HepG2 (cell line): ENCODE results near the gene LRP1B. TPM values are rescaled to one million over a fixed set of nuclear protein-coding genes. Genes with fewer than 3 reads are reported as not detected.
A peak's percentile ranks its signal among the peaks of the same experiment; 100 is the strongest.

Source experiments
- ATAC-seq: fragments of 200-7000 bp; cut with Tn5 transposase; 3 replicates; pipeline ENCODE4 v1.9.1; 2020; ENCODE audit warnings: mild to moderate bottlenecking, moderate library complexity
- BruUV-seq: library from RNA; stranded (reverse); fragments of 400-500 nt; replicated peaks from 2 replicates; lab custom pipeline; 2021; lab: Mats Ljungman, UMichigan
- CTCF ChIA-PET: fragments of 300-600 bp; formaldehyde crosslinking; extraction: SDS; loops from one replicate; lab custom pipeline; 2021; ENCODE audit warnings: low total read pairs, inconsistent platforms, low intra/inter-chr PET ratio; lab: Yijun Ruan, JAX
- POLR2A ChIA-PET: fragments of 350-600 bp; sonication (Branson Sonifier 250); formaldehyde crosslinking; loops from one replicate; lab custom pipeline; 2020; ENCODE audit warnings: antibody characterized with exemption, inconsistent platforms; lab: Yijun Ruan, JAX
- DNase-seq: peaks from one replicate; pipeline ENCODE4 v3.0.0-alpha.2; 2015; ENCODE audit warnings: low spot score
- FAIRE-seq: peaks from 3 replicates; lab custom pipeline; 2011; peaks lifted over from hg19 to GRCh38; lab: Jason Lieb, UNC
- H2AFZ ChIP-seq: one replicate; pipeline ENCODE4 v1.6.1; 2011; ENCODE audit warnings: low read length, inconsistent platforms
- H3K27ac ChIP-seq: fragments of 300-600 bp; 3 replicates; pipeline ENCODE4 v1.8.0; 2011; ENCODE audit warnings: mixed run types, mild to moderate bottlenecking, mixed read lengths, low read length, inconsistent platforms; ENCODE audit not compliant: insufficient read depth; ENCODE audit errors: extremely low read length
- H3K27me3 ChIP-seq, 2 experiments: fragments of 200-600 bp in 1 of 2; 2 replicates in 1 of 2; 3 replicates in 1 of 2; pipeline versions ENCODE4 v1.6.0 to v1.8.0; 2011; ENCODE audit warnings: low read length in 2 of 2, mild to moderate bottlenecking in 2 of 2, moderate library complexity in 2 of 2, inconsistent platforms in 1 of 2; ENCODE audit not compliant: insufficient read depth in 2 of 2, control insufficient read depth in 1 of 2
- H3K36me3 ChIP-seq, 2 experiments: fragments of 200-600 bp in 1 of 2; replicated peaks in 1 of 2; 2 replicates in 1 of 2; 3 replicates in 1 of 2; pipeline versions ENCODE4 v1.5.1 to v1.8.0; 2011; ENCODE audit warnings: low read length in 2 of 2, inconsistent platforms in 1 of 2; ENCODE audit not compliant: insufficient read depth in 2 of 2, control insufficient read depth in 1 of 2
- H3K4me1 ChIP-seq: 2 replicates; pipeline ENCODE4 v1.5.1; 2012; ENCODE audit warnings: low read length, inconsistent platforms; ENCODE audit not compliant: insufficient read depth
- H3K4me2 ChIP-seq: 2 replicates; pipeline ENCODE4 v1.6.0; 2011; ENCODE audit warnings: low read depth, low read length, inconsistent platforms
- H3K4me3 ChIP-seq, 3 experiments: fragments of 200-600 bp in 1 of 3; sonication (generic), shearing (Covaris generic) in 1 of 3; replicated peaks in 1 of 3; 2 replicates each; pipeline ENCODE4 v1.5.1; 2011 to 2016; ENCODE audit warnings: low read length in 3 of 3, inconsistent platforms in 2 of 3, low read depth in 2 of 3, mild to moderate bottlenecking in 2 of 3, control low read depth in 1 of 3, mixed read lengths in 1 of 3; ENCODE audit not compliant: insufficient read depth in 1 of 3
- H3K79me2 ChIP-seq: one replicate; pipeline ENCODE4 v1.6.1; 2011; ENCODE audit warnings: low read length, inconsistent platforms; ENCODE audit not compliant: insufficient read depth
- H3K9ac ChIP-seq: 2 replicates; pipeline ENCODE4 v1.6.0; 2011; ENCODE audit warnings: mild to moderate bottlenecking, low read depth, low read length, inconsistent platforms; ENCODE audit not compliant: insufficient read depth
- H3K9me3 ChIP-seq: 2 replicates; pipeline ENCODE4 v1.5.1; 2012; ENCODE audit warnings: mild to moderate bottlenecking, low read length
- H4K20me1 ChIP-seq: 2 replicates; pipeline ENCODE4 v1.6.0; 2011; ENCODE audit warnings: inconsistent platforms, mild to moderate bottlenecking, low read length, moderate library complexity; ENCODE audit not compliant: insufficient read depth
- CBX1 ChIP-seq: IDR thresholded peaks from one replicate; pipeline ENCODE4 v1.6.1; 2016; ENCODE audit warnings: antibody characterized with exemption, low read depth
- CBX5 ChIP-seq: sonication (generic); formaldehyde crosslinking; IDR thresholded peaks from 2 replicates; pipeline ENCODE4 v1.4.0; 2020; ENCODE audit warnings: missing genetic modification reagents, borderline replicate concordance
- GRHL1 ChIP-seq: sonication (generic); formaldehyde crosslinking; conservative IDR thresholded peaks from 2 replicates; pipeline ENCODE4 v1.8.0; 2022; ENCODE audit warnings: missing genetic modification reagents
- KDM5B ChIP-seq: sonication (generic); formaldehyde crosslinking; IDR thresholded peaks from 2 replicates; pipeline ENCODE4 v1.4.0; 2020; ENCODE audit warnings: missing genetic modification reagents, mild to moderate bottlenecking, borderline replicate concordance
- RAD51 ChIP-seq: fragments of 450-650 bp; IDR thresholded peaks from 2 replicates; pipeline ENCODE4 v1.6.1; 2016; ENCODE audit warnings: borderline replicate concordance
- TCF12 ChIP-seq, 2 experiments: fragments of 450-650 bp in 1 of 2; sonication (generic) in 1 of 2; formaldehyde crosslinking in 1 of 2; IDR thresholded peaks; 2 replicates each; pipeline versions ENCODE4 v1.6.1 to v1.8.0; 2017 to 2022; ENCODE audit warnings: antibody characterized with exemption in 1 of 2, mild to moderate bottlenecking in 1 of 2, missing genetic modification reagents in 1 of 2, moderate library complexity in 1 of 2
- TRAFD1 ChIP-seq: sonication (generic); formaldehyde crosslinking; IDR thresholded peaks from 2 replicates; pipeline ENCODE4 v1.5.1; 2020; ENCODE audit warnings: missing genetic modification reagents, mild to moderate bottlenecking, borderline replicate concordance
- USF2 ChIP-seq, 2 experiments: sonication (generic) in 1 of 2; formaldehyde crosslinking in 1 of 2; IDR thresholded peaks; 2 replicates each; pipeline versions ENCODE4 v1.5.1 to v1.6.1; 2011 to 2020; ENCODE audit warnings: borderline replicate concordance in 1 of 2, low read depth in 1 of 2, low read length in 1 of 2, mild to moderate bottlenecking in 1 of 2, missing genetic modification reagents in 1 of 2, moderate library complexity in 1 of 2
- YY1 ChIP-seq: IDR thresholded peaks from 2 replicates; pipeline ENCODE4 v1.6.1; 2011; ENCODE audit warnings: low read length, low read depth, moderate library complexity, mild to moderate bottlenecking; ENCODE audit not compliant: insufficient read depth, insufficient replicate concordance
- ZNF280D ChIP-seq: sonication (generic); formaldehyde crosslinking; IDR thresholded peaks from 2 replicates; pipeline ENCODE4 v1.5.1; 2020; ENCODE audit warnings: mild to moderate bottlenecking, missing genetic modification reagents
- ZNF383 ChIP-seq: sonication (generic); formaldehyde crosslinking; IDR thresholded peaks from 2 replicates; pipeline ENCODE4 v1.4.0; 2020; ENCODE audit warnings: missing genetic modification reagents, mild to moderate bottlenecking, borderline replicate concordance
- ZNF614 ChIP-seq: IDR thresholded peaks from 2 replicates; pipeline ENCODE4 v1.6.1; 2018; ENCODE audit warnings: missing biosample characterization, missing genetic modification reagents, inconsistent platforms, borderline replicate concordance
- ZNF761 ChIP-seq: sonication (generic); formaldehyde crosslinking; conservative IDR thresholded peaks from 2 replicates; pipeline ENCODE4 v1.4.0; 2020; ENCODE audit warnings: mild to moderate bottlenecking, missing genetic modification reagents
- WGBS: methylation state at CpG from one replicate; pipeline ENCODE4 v1.1.6; 2017; ENCODE audit warnings: low lambda C conversion rate; 5-methylcytosine and 5-hydroxymethylcytosine counted together
- in situ Hi-C: cut with HindIII; loops from 2 replicates; pipeline ENCODE4 v1.10.0; 2017; ENCODE audit warnings: low pct_unique_long_range_greater_than_20kb; ENCODE audit not compliant: extremely low pct_ligation_motif_present
- intact Hi-C: fragments of 100-400 bp; cut with micrococcal nuclease; formaldehyde crosslinking; loops from one replicate; pipeline ENCODE4 v1.10.0; 2022; ENCODE audit not compliant: unreplicated experiment
- polyA plus RNA-seq, 8 experiments: library from polyadenylated mRNA; depleted of rRNA in 3 of 8; stranded (reverse) in 7 of 8; unstranded in 1 of 8; fragments of >200 nt; fragmentation: Illumina TruSeq in 4 of 8; extraction: Trizol in 4 of 8; gene quantifications; 2 replicates each; pipeline versions ENCODE4 v1.2.1 to v1.2.3, GENCODE V29; 2011 to 2016; ENCODE audit warnings: low read depth in 4 of 8, missing spikeins in 1 of 8, mixed read lengths in 1 of 8; ENCODE audit not compliant: insufficient read depth in 1 of 8
- total RNA-seq, 5 experiments: library from RNA; depleted of rRNA; stranded (reverse); fragments of >200 nt; fragmentation: Illumina TruSeq; extraction: Trizol; gene quantifications; 2 replicates each; pipeline ENCODE4 v1.2.3, GENCODE V29; 2016; ENCODE audit warnings: low read depth in 1 of 5

Gene LRP1B
- total and polyA plus RNA-seq, 2 of the 13 experiments (the other 11 are each of a cell fraction or from before 2014, with no cell fraction given): 0.04 TPM; not detected in 1

GRCh38 chr2:141591787-141592186 is 539.0 kb downstream of the LRP1B start:
- Histone ChIP-seq H4K20me1 (no peaks in the 10 kb centered on the region), H3K9ac (no peak overlapping the region), H3K4me3 (no peak overlapping the region), H3K27me3 (no peaks in the 10 kb centered on the region), H3K36me3 (no peaks in the 10 kb centered on the region), H2AFZ (no peak overlapping the region), H3K79me2 (no peaks in the 10 kb centered on the region), H3K4me2 (no peak overlapping the region), H3K9me3 (no peaks in the 10 kb centered on the region), H3K27ac (no peak overlapping the region), H3K4me1 (no peaks in the 10 kb centered on the region)
- in situ Hi-C loops (no loop called here), intact Hi-C loops (no loop called here)
- WGBS: 0% methylated on average over 3 of the region's 3 CpGs
- DNase-seq (no peak), FAIRE-seq (no peak), ATAC-seq (no peak)
- POLR2A ChIA-PET: no interaction called here
- no TSS peak for BruUV-seq
- CTCF ChIA-PET: no interaction called here
- TF ChIP-seq TRAFD1 (CRISPR knock-in tag): no peak
- no peak for TF ChIP-seq ZNF614 (CRISPR knock-in tag)
- no peak for TF ChIP-seq ZNF383 (CRISPR knock-in tag)
- no peak for TF ChIP-seq ZNF761 (CRISPR knock-in tag)
- no peak for TF ChIP-seq YY1
- no peak for TF ChIP-seq CBX5
- peak; percentile 89 for TF ChIP-seq RAD51
- no peak for TF ChIP-seq KDM5B (CRISPR knock-in tag)
- peak; percentile 54 for TF ChIP-seq USF2 (IDR thresholded peaks at IDR 0.05; ENCODE audit: low read depth, low read length)
- TF ChIP-seq USF2 (CRISPR knock-in tag; IDR thresholded peaks at IDR 0.05; ENCODE audit: borderline replicate concordance): no peak
- TF ChIP-seq TCF12 (IDR thresholded peaks at IDR 0.05): no peak
- no peak for TF ChIP-seq TCF12 (CRISPR knock-in tag; IDR thresholded peaks at IDR 0.05)
- TF ChIP-seq GRHL1 (CRISPR knock-in tag): no peak
- TF ChIP-seq ZNF280D: no peak
- no peak for TF ChIP-seq CBX1
